ENCODE measurements around the gene SCML1. TPM values are rescaled to one million over a fixed set of nuclear protein-coding genes. Genes with fewer than 3 reads are reported as not detected.

The SCML1 gene
- 1 to 10 TPM in 1 of 2 experiments, under 1 TPM in 1; 0.99 to 1.8 TPM for total RNA-seq

GRCh38 chrX:17736856-17737709 is at the start of gene SCML1:
Gene SCML1, plus strand, starts transcription at chrX:17737493. Its CDS starts 6,694 bp downstream, at chrX:17744187.
- ChIA-PET CTCF (no interaction called here), POLR2A (no interaction called here)

GRCh38 chrX:17687648-17688047 is 49.6 kb upstream of the SCML1 start:
- ChIA-PET CTCF (interaction anchor here (0.6 kb wide), 1 partner anchor 1412 kb away, joined by 3 read pairs; no protein-coding TSS in a partner anchor), POLR2A (no interaction called here)

GRCh38 chrX:17689971-17690409 is 47.3 kb upstream of the SCML1 start:
- CTCF ChIA-PET, result interaction anchor here (0.6 to 0.9 kb wide), 2 partner anchors 141 to 264 kb away, joined by 3 to 8 read pairs; no protein-coding TSS in a partner anchor

GRCh38 chrX:17692709-17693346 is 44.5 kb upstream of the SCML1 start:
- CTCF ChIA-PET, result no interaction called here

More at GRCh38 chrX:17689971-17690409, 47.3 kb upstream of the SCML1 start:
- POLR2A ChIA-PET, result no interaction called here

DNA sequence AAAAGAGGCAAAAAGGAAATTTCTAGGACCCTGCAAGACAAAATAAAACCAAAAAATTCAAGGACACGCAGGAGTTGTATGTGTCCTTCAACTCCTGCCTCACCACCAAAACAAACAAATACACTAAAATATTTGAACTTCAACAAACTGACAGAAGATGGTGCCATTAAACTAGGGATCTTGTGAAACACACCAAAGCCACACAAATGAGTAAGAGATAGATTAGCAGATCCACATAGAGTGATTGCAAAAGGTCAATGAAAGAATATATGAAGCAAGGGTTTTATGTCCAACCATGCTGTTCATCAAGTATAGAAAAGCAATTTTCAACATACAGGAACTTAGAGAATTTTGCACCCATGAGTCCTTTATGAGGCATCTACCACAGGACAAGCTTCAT is 40.1 kb upstream of the SCML1 start:
- CTCF ChIA-PET, result no interaction called here

More at GRCh38 chrX:17692709-17693346, 44.5 kb upstream of the SCML1 start:
- POLR2A ChIA-PET, result no interaction called here

DNA sequence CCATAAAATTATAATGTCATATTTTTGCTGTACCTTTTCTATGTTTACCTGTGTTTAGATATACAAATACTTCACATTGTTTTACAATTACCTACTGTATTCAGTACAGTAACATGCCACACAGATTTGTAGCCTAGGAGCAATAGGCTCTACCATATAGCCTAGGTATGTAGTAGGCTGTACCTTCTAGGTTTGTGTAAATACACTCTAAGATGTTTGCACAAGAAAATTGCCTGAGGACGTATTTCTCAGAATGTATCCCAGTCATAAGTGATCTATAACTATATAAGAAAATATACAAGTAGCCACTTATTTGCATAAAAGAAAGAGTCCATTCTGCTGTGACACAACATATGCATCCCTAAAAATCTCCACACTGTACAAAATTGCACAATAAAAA is 36.3 kb upstream of the SCML1 start:
- CTCF ChIA-PET, result no interaction called here
- POLR2A ChIA-PET, result no interaction called here

More for the DNA sequence above, 40.1 kb upstream of the SCML1 start:
- POLR2A ChIA-PET, result no interaction called here

DNA sequence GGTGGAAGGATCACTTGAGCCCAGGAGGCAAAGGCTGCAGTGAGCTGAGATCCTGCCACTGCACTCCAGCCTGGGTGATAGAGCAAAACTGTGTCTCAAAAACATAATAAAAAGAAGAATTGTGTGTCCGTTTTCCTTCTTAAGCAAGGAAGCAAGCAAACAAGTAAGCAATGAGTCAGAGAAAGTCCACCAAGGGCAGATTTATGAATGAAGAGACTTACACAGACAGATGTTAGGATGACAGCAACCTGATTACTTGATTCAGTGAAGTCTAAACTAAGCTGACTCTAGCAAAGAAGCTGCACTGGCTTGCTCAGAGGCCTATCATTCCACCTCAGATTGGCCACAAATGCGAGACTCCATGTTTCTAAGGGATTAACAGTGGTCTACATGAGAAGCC is 34.1 kb upstream of the SCML1 start:
- CTCF ChIA-PET, result interaction anchor here (1.2 kb wide), 1 partner anchor 1631 kb away, joined by 3 read pairs; no protein-coding TSS in a partner anchor
- POLR2A ChIA-PET, result no interaction called here

GRCh38 chrX:17705211-17705610 is 32.1 kb upstream of the SCML1 start:
- ChIA-PET POLR2A (no interaction called here), CTCF (no interaction called here)

DNA sequence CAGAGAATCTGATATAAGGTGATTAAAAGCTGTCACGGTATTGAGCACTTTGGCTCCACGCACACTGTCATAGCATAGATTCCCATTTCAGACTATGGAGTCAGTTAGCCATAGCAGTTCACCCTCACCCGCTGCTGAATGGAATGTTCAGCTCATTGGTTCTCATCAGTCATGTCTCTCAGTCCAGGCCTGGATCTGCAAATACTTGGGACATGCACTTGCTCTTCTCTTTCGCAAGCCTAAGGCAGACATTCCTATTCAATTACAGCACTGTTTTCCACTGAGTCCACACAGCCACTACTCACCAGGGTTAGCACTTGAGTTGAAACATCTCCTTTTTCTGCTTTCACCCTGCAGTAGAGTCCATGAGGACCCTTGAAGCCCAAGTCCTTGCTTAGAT is 30.6 kb upstream of the SCML1 start:
- POLR2A ChIA-PET, result no interaction called here
- CTCF ChIA-PET, result no interaction called here

DNA sequence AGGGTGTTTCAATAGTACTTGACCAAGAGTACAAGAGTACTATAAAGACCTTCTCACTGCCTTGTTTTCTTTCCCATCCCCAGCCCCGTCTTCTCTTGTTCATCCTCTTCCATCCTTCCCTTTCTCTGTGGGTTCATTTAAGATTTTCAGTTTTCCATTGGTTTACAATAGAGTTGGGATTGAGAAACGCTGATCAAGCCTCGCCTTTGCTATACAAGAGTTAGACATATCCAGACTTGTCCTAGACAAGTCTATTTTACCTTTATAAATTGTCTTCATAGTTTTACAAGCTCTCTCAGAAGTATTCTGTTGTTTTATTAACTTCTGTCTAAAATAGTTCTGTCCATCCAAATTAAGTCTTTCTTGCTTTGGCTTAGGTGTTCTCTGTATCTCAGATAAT is 29.6 kb upstream of the SCML1 start:
- ChIA-PET CTCF (no interaction called here), POLR2A (no interaction called here)

DNA sequence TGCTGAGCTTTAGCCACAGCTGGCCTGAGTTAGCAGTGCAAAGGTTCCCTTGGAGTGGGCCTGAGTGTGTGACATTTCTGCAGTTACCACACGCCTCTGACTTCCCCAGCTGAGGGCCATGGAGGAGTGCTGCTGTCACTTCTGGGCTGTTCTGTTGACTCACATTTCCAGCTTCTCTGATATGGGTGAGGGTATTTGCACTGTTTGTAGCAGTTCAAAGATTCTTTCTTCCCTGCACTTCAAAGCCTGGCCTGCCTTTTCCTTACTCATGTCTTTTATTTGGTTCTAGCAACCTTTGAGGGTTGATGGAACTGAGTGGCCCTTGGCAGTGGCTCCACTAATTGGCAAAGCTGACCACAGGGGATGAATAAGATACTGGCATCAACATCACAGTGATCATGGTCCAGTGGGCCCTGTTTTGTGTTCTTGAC is 26.4 kb upstream of the SCML1 start:
- CTCF ChIA-PET, result no interaction called here
- POLR2A ChIA-PET, result no interaction called here

DNA sequence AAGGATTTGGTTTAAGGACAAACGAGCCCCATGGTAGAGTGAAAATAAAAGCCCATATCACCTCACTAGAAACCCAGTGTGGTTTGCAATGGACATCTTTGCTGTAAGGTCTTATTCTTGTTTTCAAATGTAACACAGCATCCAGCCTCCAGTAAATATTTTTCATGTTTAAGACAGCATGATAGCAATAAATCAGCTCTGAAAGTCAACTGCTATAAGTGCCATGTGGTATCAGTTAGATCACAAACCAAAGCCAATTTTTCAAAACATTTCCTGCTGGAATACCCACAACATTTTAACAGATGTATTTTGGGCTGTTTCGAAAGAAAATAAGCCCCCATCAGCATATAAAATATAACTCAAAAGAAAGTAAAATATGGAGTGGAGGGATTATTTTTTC is 24.0 kb upstream of the SCML1 start:
- CTCF ChIA-PET, result no interaction called here

GRCh38 chrX:17718649-17719165 is 18.6 kb upstream of the SCML1 start:
- ChIA-PET POLR2A (no interaction called here), CTCF (no interaction called here)

More for the DNA sequence above, 24.0 kb upstream of the SCML1 start:
- POLR2A ChIA-PET, result no interaction called here

GRCh38 chrX:17719711-17720110 is 17.6 kb upstream of the SCML1 start:
- ChIA-PET CTCF (no interaction called here), POLR2A (no interaction called here)

DNA sequence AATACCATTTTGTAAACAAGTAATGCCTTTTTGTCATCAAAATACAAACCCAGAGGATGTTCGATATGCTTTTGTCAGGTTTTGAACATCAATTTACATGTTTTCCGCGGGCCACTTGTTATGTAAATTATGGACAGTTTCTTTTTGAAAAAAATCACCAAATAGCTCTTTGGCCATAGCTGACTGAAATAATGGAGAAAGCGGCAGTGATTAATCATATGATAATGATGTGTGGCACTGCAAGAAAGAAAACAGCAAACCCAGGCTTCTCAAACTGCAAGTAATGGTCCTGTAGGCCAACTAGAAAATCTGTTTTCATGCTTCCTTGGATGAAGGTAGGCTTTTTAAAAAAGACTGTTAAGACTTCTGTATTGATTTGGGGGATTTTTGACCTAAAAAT is 15.6 kb upstream of the SCML1 start:
- ChIA-PET CTCF (no interaction called here), POLR2A (no interaction called here)

DNA sequence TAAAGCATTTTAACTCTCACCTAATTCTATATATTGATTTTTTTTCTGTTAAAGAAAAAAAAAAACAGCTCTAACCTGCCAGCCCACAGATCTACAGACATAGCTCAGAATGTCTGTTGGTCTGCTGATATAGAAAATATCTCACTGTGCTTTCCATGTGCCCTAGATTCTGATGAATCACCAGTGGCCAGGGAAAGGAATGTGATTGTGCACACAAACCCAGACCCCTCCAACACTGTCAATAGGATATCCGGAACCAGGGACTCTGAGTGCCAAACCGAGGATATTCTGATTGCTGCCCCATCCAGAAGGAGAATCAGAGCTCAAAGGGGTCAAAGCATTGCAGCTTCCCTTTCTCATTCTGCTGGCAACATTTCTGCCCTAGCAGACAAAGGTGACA is 12.1 kb upstream of the SCML1 start:
- CTCF ChIA-PET, result no interaction called here
- POLR2A ChIA-PET, result no interaction called here

DNA sequence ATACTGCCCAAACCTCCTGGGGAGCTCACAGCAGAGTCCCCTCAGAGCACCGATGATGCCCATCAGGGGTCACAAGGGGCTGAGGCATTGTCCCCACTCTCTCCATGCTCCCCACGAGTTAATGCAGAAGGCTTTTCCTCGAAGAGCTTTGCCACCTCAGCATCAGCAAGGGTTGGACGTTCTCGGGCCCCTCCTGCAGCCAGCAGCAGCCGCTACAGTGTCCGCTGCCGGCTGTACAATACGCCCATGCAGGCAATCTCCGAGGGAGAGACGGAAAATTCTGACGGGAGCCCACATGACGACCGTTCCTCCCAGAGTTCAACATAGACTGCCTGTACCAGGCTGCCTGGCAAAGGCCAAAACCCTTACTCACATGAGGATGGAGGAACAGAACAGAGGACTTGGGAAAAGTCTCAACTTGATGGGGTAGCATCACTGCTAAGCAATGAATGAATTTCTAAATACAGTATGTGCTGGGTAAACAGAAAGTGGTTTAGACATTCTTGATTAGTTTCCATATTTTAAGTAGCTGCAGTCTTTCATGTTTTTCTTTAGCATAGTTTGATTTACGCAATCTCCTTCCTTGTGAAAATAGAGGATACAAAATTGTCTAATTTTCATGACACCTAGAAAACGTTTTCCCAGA is 5.0 kb upstream of the SCML1 start:
- POLR2A ChIA-PET, result interaction anchor here (0.5 kb wide), 1 partner anchor 727 kb away, joined by 3 read pairs; no protein-coding TSS in a partner anchor
- CTCF ChIA-PET, result no interaction called here

GRCh38 chrX:17735406-17735805 is 1.9 kb upstream of the SCML1 start:
- ChIA-PET POLR2A (no interaction called here), CTCF (no interaction called here)

GRCh38 chrX:17736478-17736855 is 826 bp upstream of the SCML1 start:
- ChIA-PET CTCF (no interaction called here), POLR2A (no interaction called here)

GRCh38 chrX:17737710-17737985 is 355 bp downstream of the SCML1 start:
- CTCF ChIA-PET, result no interaction called here
- POLR2A ChIA-PET, result no interaction called here

Measured in activated CD8-positive, alpha-beta memory T cell treated with anti-CD3 and anti-CD28 coated beads for 36 hours (primary cell).